SK-N-SH treated with all-trans-retinoic acid at 6 μM for 48 hours (cell line): ENCODE data around the gene CDC42SE2.

Experiments
- ISL1 ChIP-seq: fragments of 250-450 bp; sonication (Bioruptor Pico); IDR thresholded peaks from 2 replicates; pipeline ENCODE4 v2.1.2; 2022; ENCODE audit warnings: mild to moderate bottlenecking, moderate library complexity
- PPARA ChIP-seq: fragments of 250-450 bp; sonication (Bioruptor Pico); IDR thresholded peaks from 2 replicates; pipeline ENCODE4 v1.5.0; 2020; ENCODE audit warnings: mild to moderate bottlenecking, borderline replicate concordance
- RARB ChIP-seq: fragments of 250-450 bp; sonication (Bioruptor Pico); IDR thresholded peaks from 2 replicates; pipeline ENCODE4 v1.8.0; 2021; ENCODE audit warnings: mild to moderate bottlenecking, moderate library complexity
- ZC3H10 ChIP-seq: fragments of 250-450 bp; sonication (Bioruptor Pico); IDR thresholded peaks from 2 replicates; pipeline ENCODE4 v1.5.1; 2021; ENCODE audit warnings: mild to moderate bottlenecking, moderate library complexity
- ZFP3 ChIP-seq: fragments of 250-450 bp; sonication (Bioruptor Pico); IDR thresholded peaks from 2 replicates; pipeline ENCODE4 v1.5.0; 2020; ENCODE audit warnings: mild to moderate bottlenecking, moderate library complexity
- ZFP30 ChIP-seq: fragments of 450-650 bp; formaldehyde crosslinking; IDR thresholded peaks from 2 replicates; pipeline ENCODE4 v1.5.0; 2022; ENCODE audit warnings: mild to moderate bottlenecking, moderate library complexity
- ZNF70 ChIP-seq: fragments of 450-650 bp; formaldehyde crosslinking; IDR thresholded peaks from 2 replicates; pipeline ENCODE4 v1.5.0; 2020; ENCODE audit warnings: mild to moderate bottlenecking, moderate library complexity
- ZNF8 ChIP-seq: fragments of 450-650 bp; formaldehyde crosslinking; IDR thresholded peaks from 2 replicates; pipeline ENCODE4 v1.5.0; 2020; ENCODE audit warnings: mild to moderate bottlenecking, moderate library complexity
- TF ChIP-seq, protein P1 (sequence below): fragments of 250-450 bp; sonication (Bioruptor Pico); IDR thresholded peaks from 2 replicates; pipeline ENCODE4 v1.8.0; 2020; ENCODE audit warnings: mild to moderate bottlenecking, moderate library complexity, borderline replicate concordance
- TF ChIP-seq, protein P2 (sequence below): fragments of 250-450 bp; sonication (Bioruptor Pico); IDR thresholded peaks from 2 replicates; pipeline ENCODE4 v1.5.0; 2020; ENCODE audit warnings: mild to moderate bottlenecking, moderate library complexity

DNA sequence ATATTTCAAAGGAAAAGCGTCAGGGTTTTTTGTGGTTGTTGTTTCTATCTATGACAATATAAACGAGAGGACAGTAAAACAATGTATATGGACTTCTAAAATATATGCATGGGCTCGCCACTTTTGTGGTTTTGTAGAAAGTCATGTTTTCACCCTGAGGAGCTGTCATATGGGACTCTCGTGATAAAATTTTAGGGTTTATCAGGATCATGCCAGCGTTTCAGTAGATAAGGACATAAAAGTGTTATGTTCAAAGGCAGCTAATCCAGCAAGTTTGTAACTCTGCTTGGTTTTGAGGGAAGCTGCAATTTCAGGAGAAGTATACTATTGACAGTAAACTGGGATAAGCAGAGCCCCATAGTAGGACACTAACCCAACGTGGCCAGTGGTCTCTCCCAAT lies 120.3 kb downstream of the CDC42SE2 start:
- TF ChIP-seq RARB (CRISPR knock-in tag) (no peak), ZFP30 (CRISPR knock-in tag) (no peak), PPARA (CRISPR knock-in tag) (no peak), ZC3H10 (no peak), ZNF70 (CRISPR knock-in tag) (no peak), ZFP3 (CRISPR knock-in tag) (no peak), ISL1 (CRISPR knock-in tag) (no peak), ZNF8 (CRISPR knock-in tag) (no peak)
- TF ChIP-seq, protein P1, sequence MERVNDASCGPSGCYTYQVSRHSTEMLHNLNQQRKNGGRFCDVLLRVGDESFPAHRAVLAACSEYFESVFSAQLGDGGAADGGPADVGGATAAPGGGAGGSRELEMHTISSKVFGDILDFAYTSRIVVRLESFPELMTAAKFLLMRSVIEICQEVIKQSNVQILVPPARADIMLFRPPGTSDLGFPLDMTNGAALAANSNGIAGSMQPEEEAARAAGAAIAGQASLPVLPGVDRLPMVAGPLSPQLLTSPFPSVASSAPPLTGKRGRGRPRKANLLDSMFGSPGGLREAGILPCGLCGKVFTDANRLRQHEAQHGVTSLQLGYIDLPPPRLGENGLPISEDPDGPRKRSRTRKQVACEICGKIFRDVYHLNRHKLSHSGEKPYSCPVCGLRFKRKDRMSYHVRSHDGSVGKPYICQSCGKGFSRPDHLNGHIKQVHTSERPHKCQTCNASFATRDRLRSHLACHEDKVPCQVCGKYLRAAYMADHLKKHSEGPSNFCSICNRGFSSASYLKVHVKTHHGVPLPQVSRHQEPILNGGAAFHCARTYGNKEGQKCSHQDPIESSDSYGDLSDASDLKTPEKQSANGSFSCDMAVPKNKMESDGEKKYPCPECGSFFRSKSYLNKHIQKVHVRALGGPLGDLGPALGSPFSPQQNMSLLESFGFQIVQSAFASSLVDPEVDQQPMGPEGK (CRISPR knock-in tag) = no peak
- TF ChIP-seq, protein P2, sequence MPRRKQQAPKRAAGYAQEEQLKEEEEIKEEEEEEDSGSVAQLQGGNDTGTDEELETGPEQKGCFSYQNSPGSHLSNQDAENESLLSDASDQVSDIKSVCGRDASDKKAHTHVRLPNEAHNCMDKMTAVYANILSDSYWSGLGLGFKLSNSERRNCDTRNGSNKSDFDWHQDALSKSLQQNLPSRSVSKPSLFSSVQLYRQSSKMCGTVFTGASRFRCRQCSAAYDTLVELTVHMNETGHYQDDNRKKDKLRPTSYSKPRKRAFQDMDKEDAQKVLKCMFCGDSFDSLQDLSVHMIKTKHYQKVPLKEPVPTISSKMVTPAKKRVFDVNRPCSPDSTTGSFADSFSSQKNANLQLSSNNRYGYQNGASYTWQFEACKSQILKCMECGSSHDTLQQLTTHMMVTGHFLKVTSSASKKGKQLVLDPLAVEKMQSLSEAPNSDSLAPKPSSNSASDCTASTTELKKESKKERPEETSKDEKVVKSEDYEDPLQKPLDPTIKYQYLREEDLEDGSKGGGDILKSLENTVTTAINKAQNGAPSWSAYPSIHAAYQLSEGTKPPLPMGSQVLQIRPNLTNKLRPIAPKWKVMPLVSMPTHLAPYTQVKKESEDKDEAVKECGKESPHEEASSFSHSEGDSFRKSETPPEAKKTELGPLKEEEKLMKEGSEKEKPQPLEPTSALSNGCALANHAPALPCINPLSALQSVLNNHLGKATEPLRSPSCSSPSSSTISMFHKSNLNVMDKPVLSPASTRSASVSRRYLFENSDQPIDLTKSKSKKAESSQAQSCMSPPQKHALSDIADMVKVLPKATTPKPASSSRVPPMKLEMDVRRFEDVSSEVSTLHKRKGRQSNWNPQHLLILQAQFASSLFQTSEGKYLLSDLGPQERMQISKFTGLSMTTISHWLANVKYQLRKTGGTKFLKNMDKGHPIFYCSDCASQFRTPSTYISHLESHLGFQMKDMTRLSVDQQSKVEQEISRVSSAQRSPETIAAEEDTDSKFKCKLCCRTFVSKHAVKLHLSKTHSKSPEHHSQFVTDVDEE (CRISPR knock-in tag) = no peak
